Measurements from ENCODE around the gene ALCAM. TPM values are rescaled to one million over a fixed set of nuclear protein-coding genes. Genes with fewer than 3 reads are reported as not detected.
A peak's percentile ranks its signal among the peaks of the same experiment; 100 is the strongest.

Gene ALCAM
- polyA plus RNA-seq, 3 donors = 7.1 to 8.0 (median 7.9) TPM

GRCh38 chr3:105365081-105365390 is 1.7 kb upstream of the ALCAM start:
- no peaks in the 10 kb centered on the region for H4K20me1 ChIP-seq (ENCODE audit: insufficient read depth, low read length)
- no peaks in the 10 kb centered on the region for H3K9me3 ChIP-seq (replicated peaks in 1 of 2; ENCODE audit: control insufficient read depth in 1 of 2, insufficient read depth in 1 of 2, low read length in 2 of 2)
- Mint-ChIP-seq H3K27ac (no peak overlapping the region), H3K9me3 (peaks cover 0 to 3% (median 0%) of the 10 kb centered on the region in 7 donors), H3K4me3 (no peak overlapping the region), H3K36me3 (peaks cover 0 to 2% of the 10 kb centered on the region in 2 donors), H3K4me1 (peaks cover 37% of the 10 kb centered on the region), H3K27me3 (ENCODE audit: low read depth in 3 of 3) (peaks cover 0 to 12% (median 11%) of the 10 kb centered on the region in 3 donors)
- H3K27me3 ChIP-seq (ENCODE audit: control insufficient read depth in 2 of 2, insufficient read depth in 2 of 2, low read length in 2 of 2) = no peaks in the 10 kb centered on the region
- H3K4me1 ChIP-seq (ENCODE audit: control insufficient read depth in 1 of 2, insufficient read depth in 2 of 2, low read length in 2 of 2) = peaks cover 28 to 42% of the 10 kb centered on the region in 2 donors
- H3K9ac ChIP-seq (ENCODE audit: insufficient read depth, low read length, poor library complexity, severe bottlenecking) = no peak overlapping the region
- no peaks in the 10 kb centered on the region for H3K36me3 ChIP-seq (replicated peaks in 1 of 2; ENCODE audit: control insufficient read depth in 1 of 2, insufficient read depth in 2 of 2, low read length in 2 of 2)
- intact Hi-C loops (cut with micrococcal nuclease) = loop anchor here in 1 of 2 donors (5.0 to 10.0 kb wide), 2 partner anchors 33 to 50 kb away; no protein-coding TSS in a partner anchor
- no peak overlapping the region for H3K4me2 ChIP-seq (replicated peaks; ENCODE audit: extremely low read depth, low read length, poor library complexity, severe bottlenecking)
- DNase-seq = no peak
- H3K4me3 ChIP-seq (replicated peaks in 1 of 3; ENCODE audit: low read depth in 2 of 3, low read length in 3 of 3) = no peak overlapping the region
- H3K79me2 ChIP-seq (ENCODE audit: insufficient read depth, low read length) = peaks cover 13% of the 10 kb centered on the region
- TF ChIP-seq CTCF (IDR thresholded peaks at IDR 0.05) = no peak
- H2AFZ ChIP-seq (ENCODE audit: insufficient read depth, low read depth, low read length, poor library complexity, severe bottlenecking) = peak overlapping the region; percentile 87
- WGBS (ENCODE audit: insufficient coverage) = 37% methylated on average over 2 of the region's 5 CpGs
- H3K27ac ChIP-seq (ENCODE audit: low read depth in 1 of 2, low read length in 2 of 2) = no peak overlapping the region

GRCh38 chr3:105365391-105366325 is 1.1 kb upstream of the ALCAM start:
- H3K27me3 Mint-ChIP-seq (ENCODE audit: low read depth in 3 of 3) = peaks cover 0 to 12% (median 11%) of the 10 kb centered on the region in 3 donors
- H3K36me3 Mint-ChIP-seq = peaks cover 0 to 2% of the 10 kb centered on the region in 2 donors
- peak overlapping the region in 6 of 7 donors; percentile 28 to 98 (median 92) for H3K27ac Mint-ChIP-seq
- Histone ChIP-seq H3K36me3 (replicated peaks in 1 of 2; ENCODE audit: control insufficient read depth in 1 of 2, insufficient read depth in 2 of 2, low read length in 2 of 2) (no peaks in the 10 kb centered on the region), H3K27me3 (ENCODE audit: control insufficient read depth in 2 of 2, insufficient read depth in 2 of 2, low read length in 2 of 2) (no peaks in the 10 kb centered on the region), H2AFZ (ENCODE audit: insufficient read depth, low read depth, low read length, poor library complexity, severe bottlenecking) (peak overlapping the region; percentile 87), H3K79me2 (ENCODE audit: insufficient read depth, low read length) (peaks cover 20% of the 10 kb centered on the region), H3K4me3 (replicated peaks in 1 of 3; ENCODE audit: low read depth in 2 of 3, low read length in 3 of 3) (peak overlapping the region; percentile 55 to 79 (median 73)), H3K4me2 (replicated peaks; ENCODE audit: extremely low read depth, low read length, poor library complexity, severe bottlenecking) (peak overlapping the region; percentile 84), H4K20me1 (ENCODE audit: insufficient read depth, low read length) (no peaks in the 10 kb centered on the region), H3K27ac (ENCODE audit: low read depth in 1 of 2, low read length in 2 of 2) (peak overlapping the region in 1 of 2 donors; percentile 96), H3K4me1 (ENCODE audit: control insufficient read depth in 1 of 2, insufficient read depth in 2 of 2, low read length in 2 of 2) (peaks cover 28 to 42% of the 10 kb centered on the region in 2 donors), H3K9ac (ENCODE audit: insufficient read depth, low read length, poor library complexity, severe bottlenecking) (no peak overlapping the region), H3K9me3 (replicated peaks in 1 of 2; ENCODE audit: control insufficient read depth in 1 of 2, insufficient read depth in 1 of 2, low read length in 2 of 2) (no peaks in the 10 kb centered on the region)
- H3K9me3 Mint-ChIP-seq = peaks cover 0 to 3% (median 0%) of the 10 kb centered on the region in 7 donors
- intact Hi-C loops (cut with micrococcal nuclease) = loop anchor here in 1 of 2 donors (5.0 to 10.0 kb wide), 2 partner anchors 33 to 51 kb away; no protein-coding TSS in a partner anchor
- H3K4me1 Mint-ChIP-seq = peaks cover 37% of the 10 kb centered on the region
- peak in 1 of 3 donors; percentile 68 for DNase-seq
- TF ChIP-seq CTCF (IDR thresholded peaks at IDR 0.05) = no peak
- H3K4me3 Mint-ChIP-seq = peak overlapping the region; percentile 92 to 97
- WGBS (ENCODE audit: insufficient coverage) = 14% methylated on average over 8 of the region's 24 CpGs

All from CD14-positive monocyte (primary cell).